ENCODE results near the gene ZNRF3. TPM values are rescaled to one million over a fixed set of nuclear protein-coding genes. Genes with fewer than 3 reads are reported as not detected.
"Not testable (repeated sequence)": the region's sequence is repeated elsewhere in the genome, so short reads cannot be mapped to it uniquely, and the experiment has no call there.

ZNRF3 gene
- total RNA-seq, 1 donor from 2014 or later: 3.3 TPM

DNA sequence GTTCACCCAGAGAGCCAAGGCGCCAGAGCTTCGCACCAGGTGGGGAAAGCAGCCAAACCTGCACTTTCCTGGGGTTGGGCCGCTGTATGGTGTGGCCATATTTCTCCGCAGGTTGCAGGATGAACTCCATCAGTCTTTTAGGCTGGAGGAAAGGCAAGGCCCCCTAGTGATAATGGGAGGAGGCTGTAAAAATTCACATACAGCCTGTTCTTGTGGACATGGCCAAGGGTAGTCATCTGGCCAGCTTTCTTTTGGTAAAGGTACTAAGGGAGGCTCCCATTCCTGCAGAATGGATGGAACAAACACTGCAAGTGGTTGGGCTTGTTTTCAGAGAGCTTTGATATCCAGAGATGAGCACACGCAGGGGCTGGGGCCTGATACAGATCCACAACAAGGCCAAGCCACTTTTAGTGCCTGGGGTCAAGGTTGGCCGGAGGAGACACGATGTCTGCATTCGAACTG lies 148.7 kb downstream of the ZNRF3 start:
- no peak for DNase-seq (ENCODE audit: low read depth, low spot score)

DNA sequence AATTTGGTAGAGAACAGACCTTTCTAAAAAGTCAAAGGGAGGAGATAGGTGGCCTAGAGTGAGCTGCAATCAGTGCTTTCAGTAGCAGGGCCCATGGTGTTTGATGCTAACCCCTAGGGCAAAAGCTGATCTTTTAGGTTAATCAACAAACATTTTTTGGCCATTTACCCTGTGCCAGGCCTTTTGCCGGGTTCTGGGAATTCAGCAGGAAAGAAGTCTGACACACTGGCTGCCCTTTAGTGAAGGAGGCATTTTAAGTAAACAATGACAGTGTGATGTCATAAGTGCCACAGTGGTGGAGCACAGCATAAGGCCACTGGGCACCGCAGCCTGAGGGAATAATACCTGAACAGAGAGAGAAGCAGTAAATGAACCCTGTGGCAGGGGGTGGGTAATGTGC lies 149.2 kb downstream of the ZNRF3 start:
- DNase-seq (ENCODE audit: low read depth, low spot score): no peak

DNA sequence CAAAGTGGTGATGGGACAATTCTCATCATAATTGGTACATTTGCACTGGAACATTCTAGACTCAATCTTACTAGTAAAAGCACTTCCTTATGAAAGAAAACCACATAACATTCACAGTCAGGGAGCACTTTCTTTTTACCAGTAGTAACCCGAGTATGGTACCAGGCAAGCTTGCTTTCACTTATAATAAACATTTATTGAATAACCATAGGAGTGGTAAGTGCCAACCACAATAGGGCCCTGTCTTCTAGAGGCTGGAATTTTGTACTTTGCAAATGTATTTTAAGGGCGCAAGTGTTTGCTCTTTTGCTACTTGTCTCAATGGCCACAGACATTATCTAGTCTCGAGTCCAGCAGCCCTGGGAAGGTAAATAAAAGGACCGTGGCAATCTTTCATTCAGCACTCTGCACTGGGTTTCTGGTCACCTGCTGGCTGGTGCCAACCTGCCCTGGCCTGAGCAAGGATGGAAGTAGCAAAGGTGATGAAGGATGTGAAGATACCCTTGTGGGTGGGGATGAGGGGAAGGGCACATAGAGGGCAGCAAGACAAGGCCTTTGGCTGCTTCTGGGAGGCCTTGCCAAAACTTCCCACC lies 154.1 kb downstream of the ZNRF3 start:
- no peak for DNase-seq (ENCODE audit: low read depth, low spot score)

DNA sequence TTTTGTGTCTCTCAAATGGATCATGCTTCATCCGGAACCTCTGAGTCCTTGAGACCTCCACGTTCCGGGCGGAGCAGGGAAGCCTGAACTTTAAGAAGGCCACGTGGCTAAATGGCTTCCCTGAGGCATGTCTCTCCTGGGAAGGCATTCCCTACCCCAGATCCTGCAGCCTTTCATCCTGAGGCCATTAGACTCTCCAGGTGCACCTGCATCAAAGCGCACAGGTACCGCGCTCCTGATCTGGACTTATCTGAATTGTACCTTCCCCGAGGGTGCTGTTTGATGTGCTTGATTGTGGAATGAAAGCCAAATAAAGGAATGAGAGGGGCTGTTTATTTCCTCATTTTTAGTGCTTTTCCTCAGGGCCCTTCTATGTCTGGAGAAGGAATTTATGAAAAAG lies 155.8 kb downstream of the ZNRF3 start:
- DNase-seq (ENCODE audit: low read depth, low spot score): no peak

DNA sequence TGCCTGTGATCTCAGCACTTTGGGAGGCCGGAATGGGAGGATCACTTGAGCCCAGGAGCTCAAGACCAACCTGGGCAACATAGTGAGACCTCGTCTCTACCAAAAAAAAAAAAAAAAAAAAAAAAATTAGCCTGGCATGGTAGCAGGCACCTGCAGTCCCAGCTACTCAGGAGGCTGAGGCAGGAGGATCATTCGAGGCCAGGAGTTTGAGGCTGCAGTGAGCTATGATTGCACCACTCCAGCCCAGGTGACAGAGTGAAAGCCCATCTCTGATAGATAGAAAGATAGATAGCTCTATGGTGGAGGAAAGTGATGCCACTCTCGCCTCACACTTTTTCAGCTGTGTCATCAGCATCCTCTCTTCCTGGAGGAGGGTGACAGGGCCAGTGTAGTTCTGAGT lies 156.3 kb downstream of the ZNRF3 start:
- DNase-seq (ENCODE audit: low read depth, low spot score): not testable (repeated sequence)

DNA sequence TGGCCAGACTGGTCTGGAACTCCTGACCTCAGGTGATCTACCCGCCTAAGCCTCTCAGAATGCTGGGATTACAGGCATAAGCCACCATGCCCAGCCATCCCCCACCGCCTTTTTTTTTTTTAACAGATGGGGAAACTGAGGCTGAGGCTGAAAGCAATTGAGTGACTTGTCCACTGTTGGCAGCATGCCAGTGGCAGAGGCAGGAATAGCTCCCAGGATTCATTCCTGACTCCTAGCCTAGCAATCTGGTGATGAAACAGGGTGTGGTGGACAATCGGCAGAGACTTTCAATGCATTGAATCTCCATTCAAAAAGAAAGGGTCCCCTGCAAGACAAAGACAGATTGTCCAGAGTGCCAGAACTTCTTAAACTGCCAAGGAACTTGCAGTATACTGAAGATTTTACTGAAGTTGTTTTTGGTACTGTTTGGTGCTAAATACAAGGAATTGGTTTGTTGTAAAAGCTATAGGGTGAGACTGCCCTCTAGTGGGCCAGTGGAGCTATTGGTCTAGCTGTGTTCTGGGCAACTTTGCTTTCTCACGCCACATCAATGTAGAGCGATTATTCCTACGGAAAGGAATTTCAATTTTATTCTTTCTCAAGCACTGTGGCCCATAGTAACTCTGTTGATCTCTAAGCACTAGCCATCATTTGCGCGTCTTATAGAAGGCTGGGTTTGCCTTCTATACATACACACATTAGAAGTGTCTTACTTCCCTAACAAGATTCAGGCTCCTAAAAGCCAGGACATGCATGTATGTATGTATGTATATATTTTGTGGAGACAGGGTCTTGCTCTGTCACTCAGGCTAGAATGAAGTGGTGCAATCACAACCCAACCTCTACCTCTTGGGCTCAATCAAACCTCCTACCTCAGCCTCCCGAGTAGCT lies 157.3 kb downstream of the ZNRF3 start:
- peak; percentile 55 for DNase-seq (ENCODE audit: low read depth, low spot score)

DNA sequence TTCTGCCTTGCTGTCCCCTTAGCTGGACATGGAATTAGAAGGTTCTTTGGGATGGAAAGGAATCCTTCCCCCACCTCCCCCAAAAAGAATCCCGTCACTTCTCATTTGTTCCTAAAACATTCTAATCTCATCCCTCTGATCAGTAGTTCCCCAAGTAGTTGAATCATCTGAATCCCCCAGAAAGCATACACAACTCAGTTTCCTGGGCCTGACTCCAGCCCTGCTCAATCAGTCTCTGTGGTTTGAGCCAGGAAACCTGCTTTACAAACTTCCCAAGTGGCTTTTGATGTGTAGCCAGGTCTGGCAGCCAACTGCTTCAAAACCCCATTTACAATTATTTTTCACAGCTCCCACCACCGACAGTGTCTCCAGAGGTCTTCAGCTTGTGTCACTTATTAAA lies 158.0 kb downstream of the ZNRF3 start:
- no peak for DNase-seq (ENCODE audit: low read depth, low spot score)

DNA sequence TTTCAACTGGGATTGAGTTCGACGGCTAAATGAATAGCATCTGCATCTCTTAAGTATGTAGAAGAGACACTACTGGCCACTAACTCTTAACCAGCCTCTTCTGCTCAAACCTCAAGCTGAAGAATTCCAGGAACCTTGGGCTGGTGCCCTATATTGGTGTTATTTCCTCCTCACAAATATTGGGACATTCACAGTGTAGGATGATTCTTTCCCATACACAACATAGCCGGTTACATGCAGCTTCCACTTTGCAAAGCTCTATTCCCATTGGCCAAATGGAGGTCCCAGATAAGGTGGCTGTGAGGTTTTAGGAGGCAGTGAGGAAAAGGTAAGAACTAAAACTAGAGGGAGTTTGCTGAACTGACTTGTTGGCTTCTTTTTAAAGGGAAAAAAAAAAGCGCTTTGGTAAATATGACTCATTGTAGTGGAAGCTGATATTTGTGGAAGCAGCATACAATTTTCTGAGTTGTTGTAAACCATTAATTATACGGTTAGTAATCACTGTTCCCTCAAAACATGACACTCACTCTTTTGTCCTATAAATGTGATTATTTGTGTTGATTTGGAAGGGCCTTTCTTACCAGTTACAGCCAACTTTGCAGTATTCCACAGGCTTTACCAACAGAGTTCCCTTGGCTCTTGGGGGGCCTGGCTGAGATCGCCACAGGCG lies 160.7 kb downstream of the ZNRF3 start:
- DNase-seq (ENCODE audit: low read depth, low spot score): no peak

DNA sequence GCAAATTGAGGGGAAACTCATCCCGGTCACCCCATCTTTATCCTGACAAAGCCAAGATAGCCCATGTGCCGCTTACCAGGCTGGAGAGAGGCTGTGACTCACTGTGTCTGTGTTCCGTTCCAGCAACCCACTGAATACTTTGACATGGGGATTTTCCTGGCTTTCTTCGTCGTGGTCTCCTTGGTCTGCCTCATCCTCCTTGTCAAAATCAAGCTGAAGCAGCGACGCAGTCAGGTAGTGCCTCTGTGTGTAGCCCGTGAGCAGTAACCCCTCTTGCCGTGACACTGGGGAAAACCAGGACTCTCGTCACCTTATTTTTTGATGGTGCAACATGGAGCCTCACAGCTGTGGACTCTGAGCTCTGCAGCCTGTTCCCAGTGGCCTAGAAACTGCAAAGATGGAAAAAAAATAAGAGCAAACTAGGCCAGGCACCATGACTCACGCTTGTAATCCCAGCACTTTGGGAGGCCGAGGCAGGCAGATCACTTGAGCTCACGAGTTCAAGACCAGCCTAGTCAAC lies 161.3 kb downstream of the ZNRF3 start:
- DNase-seq (ENCODE audit: low read depth, low spot score): no peak

DNA sequence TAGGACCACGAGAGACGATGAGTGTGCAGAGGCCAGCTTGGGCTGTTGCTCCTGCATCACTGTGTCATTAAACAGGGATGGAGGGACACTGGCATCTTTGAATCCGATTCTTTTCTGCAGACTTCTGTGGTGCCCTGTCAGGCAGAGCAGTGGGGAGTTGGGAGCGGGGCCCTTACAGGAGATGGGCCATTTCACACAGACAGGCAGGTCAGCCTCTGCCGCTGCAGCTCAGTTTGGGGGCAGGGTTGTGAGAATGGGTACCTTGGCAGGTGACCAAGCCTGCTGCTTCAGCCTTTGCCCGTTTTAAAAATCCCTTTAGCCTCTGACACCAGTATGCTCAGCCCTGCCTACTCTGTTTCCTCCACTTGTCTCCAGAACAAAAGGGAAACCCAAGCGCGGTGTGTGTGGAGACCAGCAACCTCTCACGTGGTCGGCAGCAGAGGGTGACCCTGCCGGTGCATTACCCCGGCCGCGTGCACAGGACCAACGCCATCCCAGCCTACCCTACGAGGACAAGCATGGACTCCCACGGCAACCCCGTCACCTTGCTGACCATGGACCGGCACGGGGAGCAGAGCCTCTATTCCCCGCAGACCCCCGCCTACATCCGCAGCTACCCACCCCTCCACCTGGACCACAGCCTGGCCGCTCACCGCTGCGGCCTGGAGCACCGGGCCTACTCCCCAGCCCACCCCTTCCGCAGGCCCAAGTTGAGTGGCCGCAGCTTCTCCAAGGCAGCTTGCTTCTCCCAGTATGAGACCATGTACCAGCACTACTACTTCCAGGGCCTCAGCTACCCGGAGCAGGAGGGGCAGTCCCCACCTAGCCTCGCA lies 165.7 kb downstream of the ZNRF3 start:
- DNase-seq (ENCODE audit: low read depth, low spot score): no peak

DNA sequence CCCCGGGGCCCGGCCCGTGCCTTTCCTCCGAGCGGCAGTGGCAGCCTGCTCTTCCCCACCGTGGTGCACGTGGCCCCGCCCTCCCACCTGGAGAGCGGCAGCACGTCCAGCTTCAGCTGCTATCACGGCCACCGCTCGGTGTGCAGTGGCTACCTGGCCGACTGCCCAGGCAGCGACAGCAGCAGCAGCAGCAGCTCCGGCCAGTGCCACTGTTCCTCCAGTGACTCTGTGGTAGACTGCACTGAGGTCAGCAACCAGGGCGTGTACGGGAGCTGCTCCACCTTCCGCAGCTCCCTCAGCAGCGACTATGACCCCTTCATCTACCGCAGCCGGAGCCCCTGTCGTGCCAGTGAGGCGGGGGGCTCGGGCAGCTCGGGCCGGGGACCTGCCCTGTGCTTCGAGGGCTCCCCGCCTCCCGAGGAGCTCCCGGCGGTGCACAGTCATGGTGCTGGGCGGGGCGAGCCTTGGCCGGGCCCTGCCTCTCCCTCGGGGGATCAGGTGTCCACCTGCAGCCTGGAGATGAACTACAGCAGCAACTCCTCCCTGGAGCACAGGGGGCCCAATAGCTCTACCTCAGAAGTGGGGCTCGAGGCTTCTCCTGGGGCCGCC lies 166.4 kb downstream of the ZNRF3 start:
- no peak for DNase-seq (ENCODE audit: low read depth, low spot score)

DNA sequence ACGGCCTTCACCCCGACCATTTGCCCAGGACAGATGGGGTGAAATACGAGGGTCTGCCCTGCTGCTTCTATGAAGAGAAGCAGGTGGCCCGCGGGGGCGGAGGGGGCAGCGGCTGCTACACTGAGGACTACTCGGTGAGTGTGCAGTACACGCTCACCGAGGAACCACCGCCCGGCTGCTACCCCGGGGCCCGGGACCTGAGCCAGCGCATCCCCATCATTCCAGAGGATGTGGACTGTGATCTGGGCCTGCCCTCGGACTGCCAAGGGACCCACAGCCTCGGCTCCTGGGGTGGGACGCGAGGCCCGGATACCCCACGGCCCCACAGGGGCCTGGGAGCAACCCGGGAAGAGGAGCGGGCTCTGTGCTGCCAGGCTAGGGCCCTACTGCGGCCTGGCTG lies 167.1 kb downstream of the ZNRF3 start:
- no peak for DNase-seq (ENCODE audit: low read depth, low spot score)

DNA sequence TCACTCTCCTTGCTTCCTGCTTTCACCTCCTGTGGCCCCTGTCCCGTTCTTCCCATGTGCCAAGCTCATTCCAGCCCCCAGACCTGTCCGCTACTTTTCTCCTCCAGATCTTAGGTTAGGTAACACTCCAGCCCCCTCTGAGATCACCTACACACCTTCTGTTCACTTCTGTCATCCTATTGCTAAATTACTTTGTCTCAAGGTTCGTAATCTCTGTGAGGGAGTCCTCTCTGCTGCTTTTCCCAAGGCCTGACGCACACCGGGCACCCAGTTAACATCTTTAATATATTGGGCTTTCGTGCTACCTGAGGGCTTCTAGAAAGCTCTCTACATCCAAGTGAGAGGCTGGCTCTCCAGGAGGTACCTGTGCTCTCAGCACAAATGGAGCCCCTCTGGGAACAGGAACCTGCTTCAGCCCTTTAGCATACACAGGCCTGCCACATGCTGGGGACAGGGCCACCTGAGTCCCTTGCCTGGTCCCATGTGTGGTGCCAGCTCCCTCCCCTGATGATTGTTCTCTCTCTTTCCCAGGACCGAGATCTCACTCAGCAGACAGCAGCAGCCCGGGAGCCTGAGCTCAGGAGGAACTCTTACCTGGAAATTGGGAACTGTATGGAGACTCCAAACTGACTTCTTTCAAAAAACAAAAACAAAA lies 169.8 kb downstream of the ZNRF3 start:
- no peak for DNase-seq (ENCODE audit: low read depth, low spot score)

DNA sequence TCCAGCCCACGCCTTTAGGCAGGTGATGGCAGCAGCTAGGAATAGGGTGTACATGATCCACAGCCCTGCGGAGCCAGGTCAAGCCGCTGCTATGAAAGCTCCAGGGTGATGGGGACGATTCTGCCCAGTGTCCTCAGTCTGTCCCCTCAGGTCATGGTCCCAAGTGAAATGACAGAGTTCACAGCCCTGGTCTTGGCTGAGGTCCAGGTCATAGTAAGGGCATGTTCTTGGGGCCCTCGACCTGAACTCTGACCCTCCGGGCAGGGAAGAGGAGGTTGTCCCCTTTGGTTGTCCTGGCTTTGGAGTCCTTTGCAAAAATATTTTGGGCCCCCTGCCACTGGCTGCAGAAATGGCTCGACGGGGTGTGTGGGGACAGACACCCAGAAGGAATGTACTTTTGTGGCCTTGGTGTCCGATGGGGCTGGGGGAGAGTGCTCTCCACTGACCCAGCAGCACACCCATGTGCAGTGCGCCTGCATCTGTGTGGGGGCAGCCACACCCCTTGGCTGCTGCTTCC lies 170.9 kb downstream of the ZNRF3 start:
- DNase-seq (ENCODE audit: low read depth, low spot score): no peak

DNA sequence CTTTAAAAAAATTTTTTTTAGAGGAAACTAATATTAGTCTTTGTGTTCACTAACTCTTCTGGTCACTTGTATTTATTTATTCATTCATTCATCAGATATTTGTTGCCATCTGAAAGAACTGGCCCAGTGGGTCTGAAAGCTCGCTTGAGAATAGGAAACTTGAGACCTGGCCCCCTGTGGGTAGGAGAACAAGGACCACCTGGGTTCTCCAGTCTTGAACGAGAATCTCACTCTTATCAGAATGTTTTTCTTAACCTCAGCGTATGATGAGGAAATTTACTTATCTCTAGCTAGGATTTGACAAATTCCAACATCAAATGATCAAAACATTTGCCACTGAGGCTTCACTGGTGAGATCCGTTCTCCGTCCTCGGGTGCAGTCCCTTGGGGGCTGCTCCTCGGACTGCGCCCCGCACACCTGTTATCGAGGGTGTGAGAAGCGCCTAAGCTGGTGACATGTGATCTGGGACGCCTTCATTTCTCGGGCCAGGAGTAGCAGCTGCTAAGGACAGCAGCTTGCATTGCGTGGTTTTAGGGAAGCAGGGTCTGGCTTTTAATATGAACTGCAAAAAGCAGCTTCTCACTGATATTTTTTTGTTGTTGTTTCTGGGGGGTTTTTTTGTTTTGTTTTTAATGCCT lies 171.9 kb downstream of the ZNRF3 start:
- no peak for DNase-seq (ENCODE audit: low read depth, low spot score)

DNA sequence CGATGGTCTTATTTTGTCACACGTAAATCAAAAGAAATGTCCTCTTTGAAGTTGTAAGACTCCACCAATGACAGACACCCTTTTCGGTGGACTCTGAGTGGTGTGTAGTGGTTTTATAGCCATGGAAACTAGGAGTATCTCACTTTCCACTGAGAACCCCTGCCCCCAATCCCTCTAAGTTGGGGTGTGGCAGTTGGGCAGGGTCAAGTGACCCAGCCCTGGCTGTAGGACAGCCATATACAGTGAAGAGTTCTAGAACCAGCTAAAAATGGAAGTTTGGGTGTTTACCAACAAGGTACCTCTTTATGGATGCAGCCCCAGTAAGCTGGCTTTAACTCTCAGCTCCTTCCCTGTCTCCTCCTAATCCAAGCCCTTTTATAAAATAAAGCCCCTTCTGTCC lies 173.1 kb downstream of the ZNRF3 start:
- no peak for DNase-seq (ENCODE audit: low read depth, low spot score)

DNA sequence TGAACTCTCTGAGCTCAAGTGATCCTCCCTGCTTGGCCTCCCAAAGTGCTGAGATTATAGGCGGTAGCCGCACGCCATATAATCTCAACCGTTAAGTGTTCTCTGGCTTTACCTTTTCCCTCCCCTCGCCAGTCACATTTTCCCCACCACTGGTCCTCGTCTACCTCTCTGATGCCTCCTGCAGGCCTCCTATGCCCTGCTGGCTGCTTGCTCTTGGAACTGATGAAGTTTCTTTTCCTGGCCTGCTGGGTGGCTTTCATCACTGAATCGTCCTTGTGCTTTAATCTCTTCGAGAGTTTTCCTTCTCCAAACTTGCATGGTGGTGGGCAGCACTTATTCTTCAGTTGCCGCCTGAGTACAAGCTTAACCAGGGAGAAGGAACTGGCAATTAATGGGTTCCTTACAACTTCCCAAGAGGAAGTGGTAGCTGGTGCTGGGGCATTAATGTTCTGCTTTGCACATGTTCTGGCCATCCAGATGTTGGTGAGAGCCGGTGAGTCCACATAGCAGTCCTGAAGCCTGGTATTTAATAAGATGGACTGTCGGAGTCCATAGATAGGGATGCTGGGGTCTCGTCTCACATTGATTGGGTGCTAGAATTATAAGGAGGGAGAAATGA lies 177.0 kb downstream of the ZNRF3 start:
- no peak for DNase-seq (ENCODE audit: low read depth, low spot score)

DNA sequence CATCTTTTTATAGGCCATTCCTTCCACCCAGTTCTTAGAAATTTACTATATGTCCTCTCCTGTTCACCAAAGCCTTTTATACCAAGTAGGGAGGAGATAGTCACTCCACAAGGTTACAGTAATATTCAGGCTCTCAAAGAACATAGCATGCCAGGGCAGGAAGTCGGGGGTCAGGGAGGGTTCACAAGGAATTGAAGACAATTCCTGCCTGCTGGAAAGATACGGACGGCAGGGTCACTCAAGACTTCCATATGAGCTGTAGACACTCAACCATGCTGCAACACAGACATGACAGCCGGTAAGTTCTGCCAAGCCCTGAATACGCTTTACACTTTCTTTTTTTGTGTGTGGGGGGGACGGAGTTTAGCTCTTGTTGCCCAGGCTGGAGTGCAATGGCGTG lies 177.6 kb downstream of the ZNRF3 start:
- no peak for DNase-seq (ENCODE audit: low read depth, low spot score)

DNA sequence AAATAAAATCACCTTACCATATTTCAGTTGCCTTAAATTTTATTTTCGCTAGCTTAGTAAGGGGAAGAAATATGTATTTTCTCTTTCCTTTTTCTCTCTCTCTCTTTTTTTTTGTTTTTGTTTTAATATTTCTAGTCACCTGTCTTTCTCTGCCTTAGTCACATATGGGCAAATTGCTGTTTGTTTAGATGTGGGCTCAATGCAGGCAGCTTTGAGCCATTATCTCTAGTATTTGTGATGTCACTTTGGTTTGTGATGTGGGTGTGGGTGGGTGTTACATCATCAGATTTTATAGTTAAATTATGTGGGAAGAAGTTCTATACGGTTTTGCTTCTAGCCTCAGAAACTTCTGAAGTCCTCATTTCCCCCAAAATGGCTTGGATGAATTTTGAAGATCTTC lies 178.4 kb downstream of the ZNRF3 start, which contains the start of gene C22orf31:
C22orf31 (minus strand) TSS at position 59 of the 400 bp plus-strand sequence; CDS start at position 20, 39 bp downstream.
- DNase-seq (ENCODE audit: low read depth, low spot score): no peak

Measured in pulmonary artery endothelial cell (primary cell).